HG03469 (cell line): ENCODE data around the gene STEAP2.

ENCODE experiments used
- ATAC-seq: cut with Tn5 transposase; IDR thresholded peaks from one replicate; pipeline ENCODE4 v1.9.1; 2021; ENCODE audit warnings: mild to moderate bottlenecking, moderate library complexity, moderate number of reproducible peaks; ENCODE audit not compliant: unreplicated experiment

STEAP2 gene

DNA sequence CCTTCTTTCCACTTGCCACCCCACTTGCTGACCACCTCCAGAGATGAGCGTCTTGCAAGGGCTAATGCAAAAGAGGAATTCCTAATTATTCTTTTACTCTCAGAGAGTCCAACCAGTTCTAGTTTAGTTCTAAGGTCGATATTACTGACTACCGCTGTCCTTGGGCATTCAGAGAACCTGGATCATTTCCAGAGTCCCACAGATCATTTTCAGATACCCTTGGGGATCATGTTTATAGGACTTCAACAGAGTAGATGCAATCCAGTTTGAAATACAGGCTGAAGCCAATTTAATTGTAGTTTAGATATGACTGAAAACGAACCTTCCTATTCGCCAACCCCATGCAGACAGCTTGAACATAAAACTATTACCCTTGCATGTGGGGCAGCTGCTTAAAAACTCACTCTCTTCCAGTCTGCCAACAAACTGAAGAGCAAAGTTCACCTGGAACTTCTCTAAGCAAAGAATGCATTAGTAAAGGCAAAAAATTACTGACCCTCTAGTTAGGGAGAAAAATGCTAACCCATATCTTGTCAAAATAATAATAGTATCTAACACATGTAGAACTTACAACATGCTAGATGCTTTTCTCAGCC is 55.8 kb downstream of the STEAP2 start:
- ATAC-seq: no peak

DNA sequence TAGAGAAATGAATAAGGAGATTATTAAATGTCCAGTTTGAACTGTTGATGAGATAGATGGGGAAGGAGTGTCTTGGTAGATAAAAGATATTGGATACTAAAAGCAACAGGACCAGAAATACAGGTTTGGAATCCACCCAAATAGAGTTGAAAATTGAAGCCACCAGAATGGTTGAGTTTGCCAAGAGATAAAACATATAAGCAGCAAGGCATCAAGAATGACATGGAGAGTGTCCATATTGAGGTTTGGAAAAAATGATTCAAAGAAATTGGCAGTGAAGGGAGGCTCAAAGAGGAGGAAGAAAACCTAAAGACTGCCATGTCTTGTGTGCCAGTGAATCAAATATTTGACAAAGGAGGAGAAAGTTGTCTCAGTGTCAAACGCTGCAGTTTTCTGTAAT is 57.6 kb downstream of the STEAP2 start:
- no peak for ATAC-seq

DNA sequence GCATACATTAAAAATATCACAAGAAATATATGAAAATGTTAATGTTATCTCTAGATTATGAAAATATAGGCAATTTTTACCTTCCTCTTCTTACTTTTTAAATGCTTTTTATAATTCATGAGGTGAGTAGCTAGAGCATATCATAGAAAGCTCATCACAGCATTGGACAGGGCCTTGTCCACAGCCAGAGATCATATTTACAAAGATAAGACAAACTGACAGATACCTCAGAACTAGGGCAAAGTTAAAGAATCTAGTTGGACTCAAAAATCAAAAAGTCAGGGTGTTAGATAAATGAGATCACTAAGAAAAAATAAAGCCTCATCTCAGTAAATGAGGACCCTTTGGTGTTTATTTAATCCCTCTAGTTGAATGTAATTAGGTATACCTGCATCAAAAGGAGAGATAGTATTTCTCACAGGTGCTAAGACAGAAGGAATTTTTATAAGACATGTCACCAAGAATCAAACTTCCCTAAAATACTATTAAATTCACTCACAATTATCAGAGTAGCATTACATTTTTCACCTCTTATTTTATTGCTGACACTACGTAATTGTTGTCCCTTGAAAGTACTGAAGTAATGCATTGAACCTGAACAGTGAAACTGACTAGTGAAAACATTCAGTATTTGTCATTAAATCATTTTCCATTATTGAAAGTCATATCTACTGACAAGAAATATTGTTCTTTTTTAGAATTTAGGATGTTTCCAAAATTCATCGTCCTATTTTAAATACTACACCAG is 59.1 kb downstream of the STEAP2 start:
- ATAC-seq: no peak

DNA sequence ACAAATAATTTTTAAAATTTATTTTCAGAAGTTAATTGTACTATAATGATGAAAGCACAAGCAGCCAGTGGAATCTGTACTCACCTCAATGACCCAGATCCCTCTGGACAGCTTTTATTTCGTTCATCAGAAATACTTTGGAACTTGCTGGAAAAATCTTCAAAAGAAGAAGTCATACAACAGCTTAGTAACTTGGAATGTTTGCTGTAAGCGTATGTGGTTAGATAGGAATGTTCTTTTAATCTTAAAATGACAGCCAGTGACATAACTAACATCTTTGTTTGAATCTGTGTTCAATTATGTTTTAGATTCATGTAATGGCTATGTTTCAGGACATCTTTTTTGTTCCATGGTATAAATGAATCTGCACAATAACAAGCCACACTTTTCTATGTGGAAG is 60.2 kb downstream of the STEAP2 start:
- ATAC-seq: no peak

DNA sequence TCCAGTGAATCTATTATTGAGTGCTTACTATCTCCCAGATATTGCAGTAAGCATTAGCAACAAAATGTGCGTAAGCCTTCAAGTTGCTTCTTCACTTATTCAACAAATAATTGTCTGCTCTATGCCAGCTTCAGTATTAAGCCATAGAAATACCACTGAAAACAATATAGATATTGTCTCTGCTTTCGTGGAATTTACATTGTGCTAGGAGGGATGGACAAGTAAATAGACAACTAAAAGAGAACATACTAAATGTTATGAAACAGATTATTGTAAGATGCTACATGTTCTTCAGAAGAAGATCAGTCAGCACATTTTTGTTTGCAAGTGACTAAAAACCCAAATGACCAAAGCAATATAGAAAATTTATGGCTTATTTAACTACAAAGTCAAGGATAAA is 60.7 kb downstream of the STEAP2 start:
- ATAC-seq: no peak

DNA sequence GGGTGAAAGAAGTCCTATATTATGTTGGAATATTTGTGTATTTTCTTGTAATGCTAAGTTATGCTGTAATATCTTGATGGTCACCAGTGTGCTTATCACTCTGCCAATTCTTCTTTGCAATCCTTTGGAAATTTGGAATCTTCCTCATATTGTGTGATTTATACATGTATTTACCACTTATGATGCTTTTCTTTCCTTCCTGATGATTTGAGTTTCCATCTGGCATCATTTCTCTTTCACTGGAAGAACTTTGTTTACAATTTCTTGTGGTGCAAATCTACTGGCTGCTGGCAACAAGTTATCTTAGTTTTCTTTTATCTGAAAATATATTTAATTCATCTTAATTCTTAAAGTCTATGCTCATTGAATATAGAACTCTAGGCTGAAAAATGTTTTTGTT is 62.6 kb downstream of the STEAP2 start:
- ATAC-seq: no peak

DNA sequence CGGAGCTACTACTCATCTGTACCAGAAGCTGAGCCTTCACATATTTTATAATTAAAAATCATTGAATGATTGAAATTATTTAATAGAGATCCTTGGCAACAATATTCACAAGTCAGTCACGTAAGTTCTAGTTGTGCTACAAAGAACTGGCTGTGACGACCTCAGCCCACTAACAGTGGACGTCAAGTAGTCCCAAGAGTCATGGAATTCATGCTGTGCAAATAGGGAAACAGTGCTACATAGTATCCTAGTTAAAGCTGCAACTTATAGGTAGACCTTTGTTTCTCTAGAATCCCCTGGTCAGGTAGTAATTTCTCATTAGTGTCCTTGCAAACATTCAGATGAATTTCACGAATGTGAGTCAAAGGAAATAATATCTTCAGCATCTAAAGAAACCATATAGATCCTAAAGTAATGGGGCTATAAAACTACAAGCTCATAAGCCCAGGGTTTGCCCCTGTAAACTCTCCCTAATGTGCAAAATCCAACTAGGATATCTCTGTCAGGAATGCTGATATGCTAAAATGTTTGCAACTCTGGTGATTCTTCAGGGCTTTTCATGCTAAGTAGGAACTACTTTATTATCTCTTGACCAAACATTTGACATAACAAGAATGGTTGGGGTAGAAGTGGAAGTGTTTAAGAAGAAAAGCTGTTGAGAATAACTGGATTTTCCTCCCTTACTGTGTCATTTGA is 64.6 kb downstream of the STEAP2 start:
- no peak for ATAC-seq
